ENCODE data around the gene GCC1.

- TF ChIP-seq CTCF (IDR thresholded peaks at IDR 0.05) = no peak
- no peak for TF ChIP-seq POLR2A (IDR thresholded peaks at IDR 0.05)
These were observed 23.1 kb upstream of the GCC1 start for GRCh38 chr7:127608446-127608845.

Measured in body of pancreas (tissue), 4 donors.